ENCODE results near the gene ARID1A. TPM values are rescaled to one million over a fixed set of nuclear protein-coding genes. Genes with fewer than 3 reads are reported as not detected.
A peak's percentile ranks its signal among the peaks of the same experiment; 100 is the strongest.

The ARID1A gene
- total RNA-seq, 6 experiments from 2014 or later: 46.1 to 51.2 (median 49.2) TPM

DNA sequence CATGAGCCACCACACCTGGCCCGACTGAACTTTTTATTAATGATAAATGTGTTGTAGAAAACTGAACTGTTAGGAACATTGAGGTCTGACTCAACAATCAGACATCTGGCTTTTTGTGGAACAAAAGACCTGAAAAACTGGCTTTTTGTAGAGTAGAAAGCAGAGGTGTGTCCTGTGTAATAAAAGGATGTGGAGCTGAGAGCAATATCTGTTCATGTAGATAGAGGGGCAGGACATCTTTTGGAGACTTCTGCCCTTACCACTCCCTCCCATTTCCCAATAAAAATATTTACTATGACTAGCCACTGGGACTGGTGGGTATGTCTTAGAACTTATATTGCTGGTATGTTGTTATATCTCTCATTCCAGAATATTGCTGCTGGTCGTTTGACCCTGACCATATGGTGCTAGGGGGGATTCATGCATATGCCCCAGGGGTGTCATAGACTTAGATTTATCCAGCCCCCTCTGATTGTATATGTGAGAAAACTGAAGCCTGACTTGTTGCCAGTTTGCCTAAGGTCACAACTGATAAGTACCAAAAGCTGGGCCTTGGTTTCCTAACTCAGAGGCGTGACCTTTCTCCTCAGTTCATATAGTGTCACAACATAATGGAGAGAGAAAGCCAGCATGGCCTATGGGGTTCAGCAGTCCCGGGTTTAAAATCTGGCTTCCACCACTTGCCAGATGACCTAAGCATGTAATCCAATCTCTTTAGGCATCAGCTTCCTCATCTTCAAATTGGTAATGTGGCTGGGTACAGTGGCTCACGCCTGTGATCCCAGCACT is 58.5 kb downstream of the ARID1A start:
- DNase-seq: no peak
- Mint-ChIP-seq H3K4me3 (no peak overlapping the region; the same call in 1 of the 2 replicates), H3K27me3 (ENCODE audit: insufficient read depth) (peaks cover 4% of the 10 kb centered on the region), H3K36me3 (ENCODE audit: low read depth) (peaks cover 28% of the 10 kb centered on the region), H3K27ac (peak overlapping the region; percentile 63; the same call in 1 of the 2 replicates), H3K4me1 (ENCODE audit: low read depth) (peaks cover 26% of the 10 kb centered on the region), H3K9me3 (no peaks in the 10 kb centered on the region)
- TF ChIP-seq, protein P1, sequence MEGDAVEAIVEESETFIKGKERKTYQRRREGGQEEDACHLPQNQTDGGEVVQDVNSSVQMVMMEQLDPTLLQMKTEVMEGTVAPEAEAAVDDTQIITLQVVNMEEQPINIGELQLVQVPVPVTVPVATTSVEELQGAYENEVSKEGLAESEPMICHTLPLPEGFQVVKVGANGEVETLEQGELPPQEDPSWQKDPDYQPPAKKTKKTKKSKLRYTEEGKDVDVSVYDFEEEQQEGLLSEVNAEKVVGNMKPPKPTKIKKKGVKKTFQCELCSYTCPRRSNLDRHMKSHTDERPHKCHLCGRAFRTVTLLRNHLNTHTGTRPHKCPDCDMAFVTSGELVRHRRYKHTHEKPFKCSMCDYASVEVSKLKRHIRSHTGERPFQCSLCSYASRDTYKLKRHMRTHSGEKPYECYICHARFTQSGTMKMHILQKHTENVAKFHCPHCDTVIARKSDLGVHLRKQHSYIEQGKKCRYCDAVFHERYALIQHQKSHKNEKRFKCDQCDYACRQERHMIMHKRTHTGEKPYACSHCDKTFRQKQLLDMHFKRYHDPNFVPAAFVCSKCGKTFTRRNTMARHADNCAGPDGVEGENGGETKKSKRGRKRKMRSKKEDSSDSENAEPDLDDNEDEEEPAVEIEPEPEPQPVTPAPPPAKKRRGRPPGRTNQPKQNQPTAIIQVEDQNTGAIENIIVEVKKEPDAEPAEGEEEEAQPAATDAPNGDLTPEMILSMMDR (IDR thresholded peaks at IDR 0.05): no peak

DNA sequence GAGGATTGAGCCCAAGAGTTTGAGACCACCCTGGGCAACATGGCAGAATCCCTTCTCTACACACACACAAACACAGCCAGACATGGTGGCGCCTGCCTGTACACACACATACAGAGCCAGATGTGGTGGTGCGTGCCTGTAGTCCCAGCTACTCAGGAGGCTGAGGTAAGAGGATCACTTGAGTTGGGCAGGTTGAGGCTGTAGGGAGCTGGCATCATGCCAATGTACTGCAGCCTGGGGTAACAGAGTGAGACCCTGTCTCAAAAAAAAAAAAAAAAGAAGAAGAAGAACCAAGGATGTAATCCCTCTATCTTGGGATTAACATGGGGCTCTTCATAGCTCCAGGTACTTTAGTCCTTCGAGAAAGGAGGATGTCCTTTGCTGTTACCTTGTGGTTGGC is 62.5 kb downstream of the ARID1A start:
- no peak for DNase-seq
- peaks cover 11% of the 10 kb centered on the region for H3K4me1 Mint-ChIP-seq (ENCODE audit: low read depth)
- no peak overlapping the region for H3K27ac Mint-ChIP-seq
- H3K27me3 Mint-ChIP-seq (ENCODE audit: insufficient read depth): peaks cover 4% of the 10 kb centered on the region
- no peaks in the 10 kb centered on the region for H3K9me3 Mint-ChIP-seq
- TF ChIP-seq, protein P1 (IDR thresholded peaks at IDR 0.05): no peak
- peaks cover 36% of the 10 kb centered on the region for H3K36me3 Mint-ChIP-seq (ENCODE audit: low read depth)
- H3K4me3 Mint-ChIP-seq: no peak overlapping the region

DNA sequence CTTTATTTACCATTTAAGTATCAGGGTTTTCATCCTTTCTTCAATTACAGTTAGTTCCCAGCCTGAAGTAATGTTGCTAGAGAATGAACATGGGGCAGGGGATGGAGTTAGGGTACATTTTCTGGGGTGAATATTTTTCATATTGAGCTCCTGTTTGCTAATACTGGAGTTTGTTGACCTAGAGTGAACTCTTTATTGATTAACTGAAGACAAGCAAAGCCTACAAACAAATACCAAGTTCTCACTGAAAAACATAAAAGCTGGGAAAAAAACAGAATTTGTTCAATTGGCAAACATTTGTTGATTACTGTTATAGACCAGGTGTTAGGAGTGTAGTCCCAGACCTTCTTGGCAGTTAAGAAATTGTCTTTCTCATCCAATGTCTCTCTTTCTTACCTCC is 63.7 kb downstream of the ARID1A start:
- H3K4me1 Mint-ChIP-seq (ENCODE audit: low read depth): no peaks in the 10 kb centered on the region; the same call in 1 of the 2 replicates
- DNase-seq: no peak
- no peak overlapping the region for H3K4me3 Mint-ChIP-seq
- no peak overlapping the region for H3K27ac Mint-ChIP-seq
- peaks cover 32% of the 10 kb centered on the region for H3K36me3 Mint-ChIP-seq (ENCODE audit: low read depth)
- no peaks in the 10 kb centered on the region for H3K9me3 Mint-ChIP-seq
- TF ChIP-seq, protein P1 (IDR thresholded peaks at IDR 0.05): no peak
- H3K27me3 Mint-ChIP-seq (ENCODE audit: insufficient read depth): peaks cover 4% of the 10 kb centered on the region

DNA sequence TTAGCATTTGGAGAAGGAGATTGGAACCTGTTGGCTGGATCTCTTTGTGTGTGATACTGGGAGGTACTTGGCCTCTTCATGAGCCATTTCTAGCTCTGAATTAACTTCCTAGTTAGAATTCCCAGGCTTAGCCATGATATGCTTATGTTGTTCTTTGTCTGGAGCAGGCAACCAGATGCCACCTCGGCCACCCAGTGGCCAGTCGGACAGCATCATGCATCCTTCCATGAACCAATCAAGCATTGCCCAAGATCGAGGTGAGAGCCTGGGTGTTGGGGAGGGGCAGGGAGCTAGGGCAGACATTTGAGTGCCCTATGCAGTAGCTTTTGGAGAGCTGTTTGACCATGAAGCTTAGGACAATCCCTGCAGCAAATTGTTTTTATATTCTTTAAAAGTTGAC is 65.4 kb downstream of the ARID1A start:
- DNase-seq: no peak
- Mint-ChIP-seq H3K27ac (no peak overlapping the region; the same call in 1 of the 2 replicates), H3K9me3 (no peaks in the 10 kb centered on the region), H3K4me3 (no peak overlapping the region), H3K36me3 (ENCODE audit: low read depth) (peaks cover 36% of the 10 kb centered on the region), H3K4me1 (ENCODE audit: low read depth) (no peaks in the 10 kb centered on the region; the same call in 1 of the 2 replicates), H3K27me3 (ENCODE audit: insufficient read depth) (peaks cover 2% of the 10 kb centered on the region)
- TF ChIP-seq, protein P1 (IDR thresholded peaks at IDR 0.05): peak; percentile 57

DNA sequence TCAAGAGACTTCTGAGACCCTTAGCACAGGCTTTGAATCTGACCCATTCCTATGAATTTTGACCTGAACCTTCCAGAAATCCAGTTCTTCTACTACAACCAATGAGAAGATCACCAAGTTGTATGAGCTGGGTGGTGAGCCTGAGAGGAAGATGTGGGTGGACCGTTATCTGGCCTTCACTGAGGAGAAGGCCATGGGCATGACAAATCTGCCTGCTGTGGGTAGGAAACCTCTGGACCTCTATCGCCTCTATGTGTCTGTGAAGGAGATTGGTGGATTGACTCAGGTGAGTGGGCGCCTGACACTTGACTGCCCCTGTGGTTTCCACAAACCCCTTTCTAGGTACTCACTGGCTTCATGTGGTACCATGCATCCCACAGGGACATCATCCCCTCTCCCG is 71.9 kb downstream of the ARID1A start:
- H3K36me3 Mint-ChIP-seq (ENCODE audit: low read depth): peaks cover 60% of the 10 kb centered on the region
- H3K9me3 Mint-ChIP-seq: no peaks in the 10 kb centered on the region
- DNase-seq: no peak
- H3K4me3 Mint-ChIP-seq: no peak overlapping the region
- peaks cover 60% of the 10 kb centered on the region for H3K4me1 Mint-ChIP-seq (ENCODE audit: low read depth)
- TF ChIP-seq, protein P1 (IDR thresholded peaks at IDR 0.05): no peak
- H3K27ac Mint-ChIP-seq: peak overlapping the region; percentile 68
- peaks cover 7% of the 10 kb centered on the region for H3K27me3 Mint-ChIP-seq (ENCODE audit: insufficient read depth)
